Heart right ventricle (tissue), 16 donors: Measurements from ENCODE around the gene COPS9. TPM values are rescaled to one million over a fixed set of nuclear protein-coding genes. Genes with fewer than 3 reads are reported as not detected.

Experiments
- ATAC-seq, 8 donors: fragments of 200-7000 bp; cut with Tn5 transposase; one replicate each; pipeline ENCODE4 v1.9.1; 2020; ENCODE audit warnings: mild to moderate bottlenecking in 8 of 8, moderate library complexity in 8 of 8, moderate number of reproducible peaks in 1 of 8
- DNase-seq, 2 donors: peaks; one replicate each; pipeline ENCODE4 v3.0.0-alpha.2; 2020
- H3K27ac ChIP-seq, 10 donors: fragments of 200-600 bp; sonication (generic) in 2 of 10; one replicate each; pipeline versions ENCODE4 v1.5.0 to v1.8.0; 2020 to 2022; ENCODE audit warnings: mild to moderate bottlenecking in 3 of 10
- H3K27me3 ChIP-seq, 7 donors: fragments of 200-600 bp; one replicate each; pipeline ENCODE4 v1.8.0; 2021 to 2022; ENCODE audit warnings: mild to moderate bottlenecking in 2 of 7
- H3K36me3 ChIP-seq, 9 donors: fragments of 200-600 bp; sonication (generic) in 1 of 9; one replicate each; pipeline versions ENCODE4 v1.5.0 to v1.8.0; 2020 to 2022; ENCODE audit warnings: mild to moderate bottlenecking in 2 of 9
- H3K4me1 ChIP-seq, 9 donors: fragments of 200-600 bp; sonication (generic) in 1 of 9; one replicate each; pipeline versions ENCODE4 v1.5.0 to v1.8.0; 2020 to 2022; ENCODE audit warnings: mild to moderate bottlenecking in 4 of 9
- H3K4me3 ChIP-seq, 10 donors: fragments of 200-600 bp; sonication (generic) in 2 of 10; one replicate each; pipeline versions ENCODE4 v1.5.0 to v1.8.0; 2020 to 2022; ENCODE audit warnings: mild to moderate bottlenecking in 7 of 10, moderate library complexity in 2 of 10
- H3K9me3 ChIP-seq, 11 donors: fragments of 200-600 bp in 10 of 11; sonication (generic) in 2 of 11; one replicate each; pipeline versions ENCODE4 v1.5.0 to v1.8.0; 2013 to 2022; ENCODE audit warnings: mild to moderate bottlenecking in 2 of 11, control low read depth in 1 of 11, moderate library complexity in 1 of 11
- WGBS, 2 donors: extraction: QIAGEN DNeasy Blood & Tissue Kit; methylation state at CpG; one replicate each; pipeline ENCODE4 v1.1.7; 2013; ENCODE audit warnings: inconsistent platforms in 1 of 2; 5-methylcytosine and 5-hydroxymethylcytosine counted together
- intact Hi-C, 10 donors: fragments of 100-400 bp; cut with DNase I; formaldehyde crosslinking; loops; one replicate each; pipeline versions ENCODE4 v1.11.1 to v1.14.2; 2022
- polyA plus RNA-seq, 2 donors: library from polyadenylated mRNA; stranded (reverse); fragments of 200-250 nt; gene quantifications; one replicate each; pipeline ENCODE4 v1.2.3, GENCODE V29; 2013
- total RNA-seq, 10 donors: library from RNA; stranded (reverse); fragmentation: NEBNext Ultra II Directional in 3 of 10; extraction: Animal tissue kit (Norgen Biotek cat#: 25700) in 3 of 10; gene quantifications; one replicate each; pipeline versions ENCODE4 v1.2.1 to v1.2.4, GENCODE V29; 2021 to 2023
- TF ChIP-seq, protein P1 (sequence below), 9 donors: fragments of 200-600 bp; sonication (generic) in 2 of 9; IDR thresholded peaks; one replicate each; pipeline versions ENCODE4 v1.5.0 to v1.8.0; 2021 to 2022; ENCODE audit warnings: antibody characterized with exemption in 9 of 9, mild to moderate bottlenecking in 5 of 9, moderate library complexity in 1 of 9
- donor health status: Arrhythmogenic right ventricular cardiomyopathy.
- donor health status: ischemic (EF 13 %, LVEDD 7.1; RV severe dilation, severe dysfunction).
- donor health status: healthy with polysubstance abuse.
- donor health status: DM: no; HTN: yes; CAD: no.
- donor health status: DM: no; HTN: no; CAD: no.
- donor health status: ischemic (EF 25% LVEDD 6.9; RV normal size, moderate dysfunction).
- donor health status: ischemic (EF 25% LVEDD 5.7; RV mildly dilated, moderate dysfunction).
- donor health status: healthy.
- donor health status: DM: yes; HTN: yes; CAD: no.
- donor health status: Ischemic cardiomyopathy.
- donor health status: ischemic (EF 35%, LVEDD 5.7; RV mildly dilated, moderate dysfunction).
- donor health status: nonischemic (EF 11% LVEDD 7.7; RV severe dilation, severe dysfunction).
- donor health status: DM: yes; HTN: yes; CAD: no.
- donor health status: PGD.
- donor health status: ischemic (EF 29% LVEDD 5.4; RV normal size, mild dysfunction).
- donor health status: nonischemic (EF 23%, LVEDD 6.1; RV moderate dilation, normal function).

Gene COPS9
- total and polyA plus RNA-seq, 12 donors, result 135 to 495 (median 169) TPM

DNA sequence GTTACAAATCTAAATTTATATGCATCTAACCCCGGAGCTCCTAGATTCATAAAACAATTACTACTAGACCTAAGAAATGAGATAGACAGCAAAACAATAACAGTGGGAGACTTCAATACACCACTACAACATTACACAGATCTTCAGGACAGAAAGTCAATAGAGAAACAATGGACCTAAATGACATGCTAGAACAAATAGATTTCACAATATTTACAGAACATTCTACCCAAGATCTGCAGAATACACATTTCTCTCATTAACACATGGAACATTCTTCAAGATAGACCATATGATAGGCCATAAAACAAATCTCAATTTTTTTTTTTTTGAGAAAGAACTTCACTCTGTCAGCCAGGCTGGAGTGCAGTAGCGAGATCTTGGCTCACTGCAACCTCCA lies 37.8 kb downstream of the COPS9 start:
- WGBS, 2 donors, result 68 to 71% methylated on average over 2 of the region's 2 CpGs
- H3K4me1 ChIP-seq, result no peaks in the 10 kb centered on the region
- H3K4me3 ChIP-seq, result no peak overlapping the region
- intact Hi-C loops, result no loop called here
- H3K27me3 ChIP-seq, result peaks cover 0 to 75% (median 56%) of the 10 kb centered on the region in 7 donors
- TF ChIP-seq, protein P1, sequence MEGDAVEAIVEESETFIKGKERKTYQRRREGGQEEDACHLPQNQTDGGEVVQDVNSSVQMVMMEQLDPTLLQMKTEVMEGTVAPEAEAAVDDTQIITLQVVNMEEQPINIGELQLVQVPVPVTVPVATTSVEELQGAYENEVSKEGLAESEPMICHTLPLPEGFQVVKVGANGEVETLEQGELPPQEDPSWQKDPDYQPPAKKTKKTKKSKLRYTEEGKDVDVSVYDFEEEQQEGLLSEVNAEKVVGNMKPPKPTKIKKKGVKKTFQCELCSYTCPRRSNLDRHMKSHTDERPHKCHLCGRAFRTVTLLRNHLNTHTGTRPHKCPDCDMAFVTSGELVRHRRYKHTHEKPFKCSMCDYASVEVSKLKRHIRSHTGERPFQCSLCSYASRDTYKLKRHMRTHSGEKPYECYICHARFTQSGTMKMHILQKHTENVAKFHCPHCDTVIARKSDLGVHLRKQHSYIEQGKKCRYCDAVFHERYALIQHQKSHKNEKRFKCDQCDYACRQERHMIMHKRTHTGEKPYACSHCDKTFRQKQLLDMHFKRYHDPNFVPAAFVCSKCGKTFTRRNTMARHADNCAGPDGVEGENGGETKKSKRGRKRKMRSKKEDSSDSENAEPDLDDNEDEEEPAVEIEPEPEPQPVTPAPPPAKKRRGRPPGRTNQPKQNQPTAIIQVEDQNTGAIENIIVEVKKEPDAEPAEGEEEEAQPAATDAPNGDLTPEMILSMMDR (IDR thresholded peaks at IDR 0.05), result no peak
- DNase-seq (no peak), ATAC-seq (no peak)
- H3K36me3 ChIP-seq, result no peaks in the 10 kb centered on the region
- no peak overlapping the region for H3K27ac ChIP-seq
- peaks cover 0 to 38% (median 0%) of the 10 kb centered on the region in 11 donors for H3K9me3 ChIP-seq

DNA sequence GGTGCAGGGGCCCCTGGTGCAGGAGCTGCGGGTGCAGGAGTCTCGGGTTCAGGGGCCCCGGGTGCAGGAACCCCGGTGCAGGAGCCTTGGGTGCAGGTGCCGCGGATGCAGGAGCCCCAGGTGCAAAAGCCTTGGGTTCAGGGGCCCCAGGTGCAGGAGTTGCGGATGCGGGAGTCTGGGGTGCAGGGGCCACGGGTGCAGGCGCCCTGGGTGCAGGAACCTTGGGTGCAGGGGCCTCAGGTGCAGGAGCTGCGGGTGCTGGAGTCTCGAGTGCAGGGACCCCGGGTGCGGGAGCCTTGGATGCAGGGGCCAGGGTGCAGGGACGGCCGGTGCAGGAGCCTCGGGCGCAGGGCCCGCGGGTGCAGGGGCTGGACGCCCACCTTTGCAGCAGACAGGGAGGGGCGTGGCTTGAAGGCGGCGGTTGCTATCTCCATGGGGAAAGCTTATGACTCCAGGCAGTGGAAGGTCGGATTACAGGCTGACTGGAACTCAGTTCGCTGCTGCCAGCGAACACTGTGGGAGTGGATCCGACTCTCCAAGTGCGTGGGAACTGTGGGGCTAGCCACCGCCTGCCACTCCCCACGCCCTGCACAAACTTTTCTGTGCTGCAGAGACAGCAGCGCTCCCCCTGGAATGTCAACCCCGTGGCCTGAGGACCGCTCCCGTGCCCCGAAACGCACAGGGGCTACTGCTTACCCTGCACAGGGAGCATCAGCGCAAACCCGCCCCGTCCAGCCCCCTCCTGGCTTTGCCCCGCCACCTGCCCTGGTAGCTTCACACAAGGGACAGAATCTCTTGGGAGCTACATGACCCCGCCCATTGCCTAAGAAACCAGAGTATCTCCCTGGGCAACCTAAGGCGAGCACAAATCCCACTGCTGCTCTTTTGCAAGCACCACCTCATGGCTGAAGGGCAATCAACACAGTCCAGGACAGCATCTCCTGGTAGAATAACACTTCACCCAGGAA lies 40.3 kb downstream of the COPS9 start:
- Histone ChIP-seq H3K4me1 (no peaks in the 10 kb centered on the region), H3K36me3 (no peaks in the 10 kb centered on the region), H3K4me3 (no peak overlapping the region), H3K9me3 (peaks cover 0 to 46% (median 0%) of the 10 kb centered on the region in 11 donors), H3K27ac (no peak overlapping the region), H3K27me3 (peaks cover 0 to 80% (median 62%) of the 10 kb centered on the region in 7 donors)
- 3% methylated on average over 39 to 43 of the region's 43 CpGs for WGBS, 2 donors
- TF ChIP-seq, protein P1 (IDR thresholded peaks at IDR 0.05), result no peak
- no peak for DNase-seq
- intact Hi-C loops, result no loop called here
- ATAC-seq, result no peak

DNA sequence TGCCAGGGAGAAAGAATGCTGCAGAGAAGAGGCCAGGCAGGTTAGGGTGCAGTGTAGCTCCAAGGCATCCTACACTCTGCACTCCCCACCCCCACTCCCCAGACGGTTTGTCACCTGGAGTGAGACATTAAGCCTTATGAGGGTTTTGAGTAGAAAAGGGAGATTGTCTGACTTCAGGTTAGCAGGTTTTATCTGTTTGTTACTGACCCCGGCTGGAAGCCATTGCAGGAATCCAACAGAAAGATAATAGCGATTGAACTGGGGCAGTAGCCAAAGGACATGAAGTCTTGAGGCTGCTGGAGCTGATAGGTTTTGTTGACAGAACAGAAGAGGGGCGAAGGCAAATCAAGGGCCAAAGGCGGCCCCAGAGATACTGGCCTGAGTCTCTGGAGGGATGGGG lies 46.8 kb downstream of the COPS9 start:
- Histone ChIP-seq H3K36me3 (no peaks in the 10 kb centered on the region), H3K4me1 (no peaks in the 10 kb centered on the region), H3K27me3 (peaks cover 0 to 49% (median 35%) of the 10 kb centered on the region in 7 donors), H3K9me3 (peaks cover 0 to 41% (median 16%) of the 10 kb centered on the region in 11 donors), H3K4me3 (no peak overlapping the region), H3K27ac (no peak overlapping the region)
- TF ChIP-seq, protein P1 (IDR thresholded peaks at IDR 0.05), result no peak
- 15 to 21% methylated on average over 5 of the region's 5 CpGs for WGBS, 2 donors
- intact Hi-C loops, result no loop called here
- ATAC-seq (no peak), DNase-seq (no peak)

DNA sequence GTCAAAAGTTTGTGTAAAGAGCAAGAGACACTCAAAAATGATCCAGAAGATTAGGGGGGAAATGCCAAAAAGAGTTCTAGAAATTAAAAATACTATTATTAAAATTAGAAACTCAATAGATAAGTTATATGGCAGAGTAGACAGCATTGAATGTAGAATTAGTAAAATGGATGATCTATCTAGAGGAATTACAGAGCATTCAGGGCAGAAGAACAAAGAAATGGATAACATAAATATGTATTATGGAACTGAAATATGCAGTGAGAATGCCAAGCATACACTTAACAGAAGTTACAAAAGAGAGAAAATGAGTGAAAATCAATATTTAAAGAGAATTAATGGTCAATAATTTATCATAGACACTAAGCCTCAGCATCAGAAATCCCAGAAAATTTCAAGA lies 49.5 kb downstream of the COPS9 start:
- no peak for ATAC-seq
- H3K27me3 ChIP-seq, result peaks cover 0 to 32% (median 19%) of the 10 kb centered on the region in 7 donors
- intact Hi-C loops, result no loop called here

More for the DNA sequence above, 49.5 kb downstream of the COPS9 start:
- Histone ChIP-seq H3K36me3 (no peaks in the 10 kb centered on the region), H3K4me1 (no peaks in the 10 kb centered on the region), H3K4me3 (no peak overlapping the region), H3K27ac (no peak overlapping the region), H3K9me3 (peaks cover 0 to 31% (median 15%) of the 10 kb centered on the region in 11 donors)
- no peak for DNase-seq
- TF ChIP-seq, protein P1 (IDR thresholded peaks at IDR 0.05), result no peak

Other genes starting within 250 kb of the COPS9 start
- 100 to 1,000 TPM; 283 to 462 (median 383) TPM for gene NDUFA10, start 111.0 kb downstream of the COPS9 start, total RNA-seq
- 100 to 1,000 TPM; 172 to 186 TPM for gene NDUFA10, start 111.0 kb downstream of the COPS9 start, polyA plus RNA-seq
- not detected for gene OR6B2, start 105.9 kb downstream of the COPS9 start, total RNA-seq
- gene OR6B2, start 105.9 kb downstream of the COPS9 start, polyA plus RNA-seq, result not detected
- gene OR6B3, start 82.8 kb downstream of the COPS9 start, total RNA-seq, result not detected
- not detected for gene OR6B3, start 82.8 kb downstream of the COPS9 start, polyA plus RNA-seq
- not detected for gene OTOS, start 4.4 kb upstream of the COPS9 start, total RNA-seq
- not detected for gene OTOS, start 4.4 kb upstream of the COPS9 start, polyA plus RNA-seq